Measurements from ENCODE around the gene KRTAP4-3.
"Not testable (repeated sequence)": the region's sequence is repeated elsewhere in the genome, so short reads cannot be mapped to it uniquely, and the experiment has no call there.

Gene KRTAP4-3

DNA sequence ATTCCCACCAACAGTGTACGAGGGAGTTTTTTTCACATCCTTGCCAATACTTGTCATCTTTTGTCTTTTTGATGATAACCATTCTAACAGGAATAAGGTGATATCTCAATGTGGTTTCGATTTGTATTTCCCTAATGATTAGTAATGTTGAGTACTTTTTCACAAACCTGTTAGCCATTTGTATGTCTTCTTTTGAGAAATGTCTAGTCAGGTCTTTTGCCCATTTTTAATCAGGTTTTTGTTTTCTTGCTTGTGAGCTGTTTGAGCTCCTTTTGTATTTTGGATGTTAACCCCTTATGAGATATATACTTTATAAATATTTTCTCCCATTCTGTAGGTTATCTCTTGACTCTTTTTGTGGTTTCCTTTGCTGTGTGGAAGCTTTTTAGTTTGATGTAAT is 16.5 kb downstream of the KRTAP4-3 start:
- no peak for DNase-seq (ENCODE audit: low read depth)

GRCh38 chr17:41150026-41150425 is 18.0 kb downstream of the KRTAP4-3 start:
- DNase-seq (ENCODE audit: low read depth), result no peak

DNA sequence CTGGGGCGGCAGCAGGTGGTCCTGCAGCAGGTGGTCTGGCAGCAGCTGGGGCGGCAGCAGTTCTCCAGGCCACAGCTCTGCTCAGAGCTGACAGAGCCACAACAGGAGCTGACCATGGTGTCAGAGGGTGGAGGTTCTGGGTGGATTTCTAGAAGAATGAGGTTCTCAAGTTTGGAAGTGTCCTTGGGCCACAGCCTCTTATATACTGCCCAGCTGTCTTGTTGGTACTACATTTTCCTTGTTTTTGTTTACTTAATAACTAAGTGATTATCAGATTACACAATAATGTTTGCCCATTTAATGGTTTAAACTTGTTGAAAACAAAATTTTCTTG is 18.4 kb downstream of the KRTAP4-3 start, which contains the start of gene KRTAP4-5:
Gene KRTAP4-5 (minus strand): TSS at position 174 of the 334 bp plus-strand sequence. CDS start 58 bp downstream, at position 116.
- no peak for DNase-seq (ENCODE audit: low read depth)

DNA sequence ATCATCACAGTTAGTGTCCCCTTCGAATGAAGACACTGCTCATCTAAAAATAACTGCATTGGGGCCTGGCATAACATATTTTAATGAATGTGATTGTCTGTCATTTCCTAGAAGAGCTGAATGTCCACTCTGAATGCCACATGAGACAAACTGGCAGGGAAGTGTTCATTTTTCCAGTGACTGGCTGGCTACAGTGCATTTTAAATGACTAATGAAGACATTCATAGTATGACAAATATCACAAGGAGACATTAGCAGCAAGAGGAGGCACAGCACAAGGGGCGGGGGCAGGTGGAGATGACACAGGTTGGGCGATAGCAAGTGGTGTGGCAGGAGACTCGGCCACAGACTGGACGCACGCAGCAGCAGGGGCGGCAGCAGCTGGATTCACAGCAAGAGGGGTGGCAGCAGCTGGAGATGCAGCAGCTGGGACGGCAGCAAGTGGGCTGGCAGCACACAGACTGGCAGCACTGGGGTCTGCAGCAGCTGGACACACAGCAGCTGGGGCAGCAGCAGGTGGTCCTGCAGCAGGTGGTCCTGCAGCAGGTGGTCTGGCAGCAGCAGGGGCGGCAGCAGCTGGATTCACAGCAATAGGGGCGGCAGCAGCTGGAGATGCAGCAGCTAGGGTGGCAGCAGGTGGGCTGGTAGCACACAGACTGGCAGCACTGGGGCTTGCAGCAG is 18.9 kb downstream of the KRTAP4-3 start:
- DNase-seq (ENCODE audit: low read depth), result not testable (repeated sequence)

DNA sequence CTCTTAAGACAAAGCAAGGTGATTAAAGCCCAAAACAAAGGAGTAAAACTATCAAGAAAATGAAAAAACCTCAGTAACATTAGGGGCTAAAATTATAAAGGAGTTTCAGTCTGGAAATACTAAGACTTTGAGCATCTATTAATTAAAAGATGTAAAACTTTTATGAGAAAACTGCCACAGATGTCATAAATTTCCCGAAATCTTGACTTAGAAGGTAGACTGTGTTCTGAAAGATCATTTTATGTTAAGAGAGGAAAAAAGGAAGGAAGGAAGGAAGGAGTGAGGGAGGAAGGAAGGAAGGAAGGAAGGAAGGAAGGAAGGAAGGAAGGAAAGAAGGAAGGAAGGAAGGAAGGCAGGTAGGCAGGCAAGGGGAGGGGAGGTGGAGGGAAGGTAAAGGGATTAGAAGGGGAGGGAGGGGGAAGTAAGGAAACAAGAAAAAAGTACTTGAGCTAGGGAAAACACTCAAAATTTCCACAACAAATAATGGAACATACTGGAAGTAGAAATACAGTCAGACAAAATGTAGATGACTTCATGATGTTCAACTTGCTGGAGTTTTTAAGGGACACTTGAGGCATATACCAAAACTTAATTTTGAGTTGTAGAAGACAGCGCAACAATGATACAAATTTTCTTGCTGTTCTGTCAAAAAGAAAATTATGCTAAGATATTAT is 20.4 kb downstream of the KRTAP4-3 start:
- DNase-seq (ENCODE audit: low read depth), result no peak

- DNase-seq (ENCODE audit: low read depth), result no peak
These were observed 22.8 kb downstream of the KRTAP4-3 start for GRCh38 chr17:41145261-41145660.

DNA sequence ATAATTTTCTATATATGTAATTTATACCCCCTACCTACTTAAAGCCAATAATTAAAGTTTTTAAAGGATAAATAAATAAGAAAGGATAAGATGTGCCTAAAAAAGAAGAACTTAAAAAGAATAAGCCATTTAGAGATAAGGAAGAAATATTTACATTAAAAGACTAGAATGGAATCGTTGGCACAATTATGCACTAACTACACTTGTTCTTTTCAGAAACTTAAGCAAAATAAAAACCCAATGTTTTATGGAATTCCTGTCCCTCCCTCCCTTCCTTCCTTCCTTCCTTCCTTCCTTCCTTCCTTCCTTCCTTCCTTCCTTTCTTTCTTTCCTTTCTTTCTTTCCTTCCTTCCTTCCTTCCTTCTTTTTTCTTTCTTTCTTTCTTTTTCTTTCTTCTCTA is 23.2 kb downstream of the KRTAP4-3 start:
- DNase-seq (ENCODE audit: low read depth), result no peak

- no peak for DNase-seq (ENCODE audit: low read depth)
These were observed 26.7 kb downstream of the KRTAP4-3 start for GRCh38 chr17:41141361-41141760.

GRCh38 chr17:41140360-41141131 is 27.5 kb downstream of the KRTAP4-3 start, which contains the start of gene KRTAP4-6:
TSS of gene KRTAP4-6 (minus strand) at chr17:41140544. CDS start at chr17:41140487, 57 bp downstream.
- DNase-seq (ENCODE audit: low read depth), result peak; percentile 93

DNA sequence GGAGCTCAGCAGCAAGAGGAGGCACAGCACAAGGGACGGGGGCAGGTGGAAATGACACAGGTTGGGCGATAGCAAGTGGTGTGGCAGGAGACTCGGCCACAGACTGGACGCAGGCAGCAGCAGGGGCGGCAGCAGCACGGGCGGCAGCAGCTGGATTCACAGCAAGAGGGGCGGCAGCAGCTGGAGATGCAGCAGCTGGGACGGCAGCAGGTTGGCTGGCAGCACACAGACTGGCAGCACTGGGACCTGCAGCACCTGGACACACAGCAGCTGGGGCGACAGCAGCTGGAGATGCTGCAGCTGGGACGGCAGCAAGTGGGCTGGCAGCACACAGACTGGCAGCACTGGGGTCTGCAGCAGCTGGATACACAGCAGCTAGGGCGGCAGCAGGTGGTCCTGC is 28.2 kb downstream of the KRTAP4-3 start:
- not testable (repeated sequence) for DNase-seq (ENCODE audit: low read depth)

DNA sequence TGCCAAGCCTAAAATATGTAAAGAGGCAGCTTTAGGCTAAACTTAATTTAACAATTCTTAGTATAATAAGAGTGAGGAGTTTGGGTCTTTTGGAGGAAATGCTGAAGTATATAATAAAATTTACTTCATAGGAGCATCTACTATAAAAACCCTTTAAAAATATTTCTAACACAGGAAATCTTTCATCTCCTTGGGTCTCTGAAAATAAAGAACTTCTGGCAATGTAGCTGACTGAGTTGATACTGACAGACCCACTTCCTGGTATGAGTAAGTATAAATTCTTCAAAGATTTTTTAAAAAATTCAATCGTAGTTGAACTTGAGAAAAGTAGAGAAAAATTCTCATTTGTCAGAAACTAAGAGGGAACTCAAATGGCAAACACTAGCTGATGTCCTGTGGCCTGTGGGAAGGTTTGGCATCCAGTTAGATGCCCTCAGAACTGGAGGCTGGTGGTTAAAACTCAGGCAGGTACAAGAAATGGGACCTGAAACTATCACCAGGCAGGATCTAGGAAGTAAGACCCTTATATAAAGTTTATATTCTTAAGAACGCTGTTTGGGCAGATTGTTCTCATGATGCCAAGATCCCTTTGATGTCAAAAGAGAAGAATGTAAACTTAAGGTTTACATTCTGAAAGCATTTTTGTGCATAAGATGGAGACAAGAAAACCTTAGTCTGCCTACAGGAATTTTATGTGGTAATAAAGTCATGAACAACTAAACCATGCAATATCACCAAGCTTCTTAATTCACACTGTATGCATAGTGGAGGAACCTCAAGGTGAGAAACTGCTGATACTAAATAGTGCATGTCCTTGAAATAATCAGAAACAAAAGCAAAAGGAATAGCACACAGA is 33.9 kb downstream of the KRTAP4-3 start:
- peak; percentile 47 for DNase-seq (ENCODE audit: low read depth)

DNA sequence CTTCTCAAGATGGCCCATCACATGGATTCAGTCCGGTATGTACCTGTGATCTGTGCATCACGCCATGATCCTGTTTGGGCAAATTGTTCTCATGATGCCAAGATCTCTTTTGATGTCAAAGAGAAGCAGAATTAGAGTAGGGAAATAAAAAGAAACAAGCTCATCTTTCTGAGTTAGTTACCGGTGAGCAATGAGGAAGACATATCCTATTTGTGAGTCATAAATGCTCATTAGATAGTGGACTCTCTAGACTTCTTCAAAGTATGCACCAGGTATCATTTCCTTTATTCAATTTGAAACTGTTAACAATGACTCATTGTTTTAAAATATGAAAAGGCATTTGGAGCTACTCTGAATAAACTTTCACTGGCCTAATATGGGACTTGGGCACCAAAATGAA is 36.0 kb downstream of the KRTAP4-3 start:
- DNase-seq (ENCODE audit: low read depth), result peak; percentile 60

- DNase-seq (ENCODE audit: low read depth), result no peak
These were observed 40.6 kb downstream of the KRTAP4-3 start for GRCh38 chr17:41127371-41127770.

- DNase-seq (ENCODE audit: low read depth), result no peak
These were observed 41.6 kb downstream of the KRTAP4-3 start for GRCh38 chr17:41126412-41126811.

GRCh38 chr17:41125064-41125463 is 43.0 kb downstream of the KRTAP4-3 start:
- DNase-seq (ENCODE audit: low read depth), result no peak

GRCh38 chr17:41123991-41124371 is 44.0 kb downstream of the KRTAP4-3 start, which contains the start of gene KRTAP4-12:
TSS of gene KRTAP4-12 (minus strand) at chr17:41124182. CDS start at chr17:41124122, 60 bp downstream.
- peak; percentile 36 for DNase-seq (ENCODE audit: low read depth)

DNA sequence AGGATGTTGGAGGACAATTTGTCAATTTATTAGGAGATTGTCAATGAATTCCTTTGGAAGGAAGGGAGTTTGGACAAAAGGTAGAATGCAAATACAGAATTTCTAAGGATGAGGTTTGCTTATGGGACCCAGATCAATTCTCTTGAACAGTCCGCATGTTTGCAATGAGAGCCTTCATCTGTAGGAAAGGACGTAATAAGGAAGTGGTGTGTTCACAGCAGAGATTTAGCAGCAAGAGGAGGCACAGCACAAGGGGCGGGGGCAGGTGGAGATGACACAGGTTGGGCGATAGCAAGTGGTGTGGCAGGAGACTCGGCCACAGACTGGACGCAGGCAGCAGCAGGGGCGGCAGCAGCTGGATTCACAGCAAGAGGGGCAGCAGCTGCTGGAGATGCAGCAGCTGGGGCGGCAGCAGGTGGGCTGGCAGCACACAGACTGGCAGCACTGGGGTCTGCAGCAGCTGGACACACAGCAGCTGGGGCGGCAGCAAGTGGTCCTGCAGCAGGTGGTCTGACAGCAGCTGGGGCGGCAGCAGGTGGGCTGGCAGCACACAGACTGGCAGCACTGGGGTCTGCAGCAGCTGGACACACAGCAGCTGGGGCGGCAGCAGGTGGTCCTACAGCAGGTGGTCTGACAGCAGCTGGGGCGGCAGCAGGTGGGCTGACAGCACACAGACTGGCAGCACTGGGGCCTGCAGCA is 44.6 kb downstream of the KRTAP4-3 start:
- DNase-seq (ENCODE audit: low read depth), result not testable (repeated sequence)

DNA sequence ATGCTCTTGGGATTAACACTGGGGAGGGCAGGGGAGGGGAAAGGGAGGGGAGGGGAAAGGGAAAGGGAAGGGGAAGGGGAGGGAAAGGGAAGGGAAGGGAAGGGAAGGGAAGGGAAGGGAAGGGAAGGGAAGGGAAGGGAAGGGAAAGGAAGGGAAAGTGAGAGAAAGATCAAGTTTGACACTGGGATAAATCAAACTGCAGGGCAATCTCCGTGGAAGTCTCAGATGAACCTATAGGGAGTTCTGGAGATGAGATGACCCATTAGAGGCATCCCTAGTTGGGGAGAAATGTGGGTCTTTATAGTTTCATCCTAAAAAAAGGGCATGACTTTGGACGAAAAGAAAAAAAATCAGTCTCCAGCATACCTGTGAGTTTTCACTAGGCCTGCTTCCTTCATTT is 46.3 kb downstream of the KRTAP4-3 start:
- no peak for DNase-seq (ENCODE audit: low read depth)

DNA sequence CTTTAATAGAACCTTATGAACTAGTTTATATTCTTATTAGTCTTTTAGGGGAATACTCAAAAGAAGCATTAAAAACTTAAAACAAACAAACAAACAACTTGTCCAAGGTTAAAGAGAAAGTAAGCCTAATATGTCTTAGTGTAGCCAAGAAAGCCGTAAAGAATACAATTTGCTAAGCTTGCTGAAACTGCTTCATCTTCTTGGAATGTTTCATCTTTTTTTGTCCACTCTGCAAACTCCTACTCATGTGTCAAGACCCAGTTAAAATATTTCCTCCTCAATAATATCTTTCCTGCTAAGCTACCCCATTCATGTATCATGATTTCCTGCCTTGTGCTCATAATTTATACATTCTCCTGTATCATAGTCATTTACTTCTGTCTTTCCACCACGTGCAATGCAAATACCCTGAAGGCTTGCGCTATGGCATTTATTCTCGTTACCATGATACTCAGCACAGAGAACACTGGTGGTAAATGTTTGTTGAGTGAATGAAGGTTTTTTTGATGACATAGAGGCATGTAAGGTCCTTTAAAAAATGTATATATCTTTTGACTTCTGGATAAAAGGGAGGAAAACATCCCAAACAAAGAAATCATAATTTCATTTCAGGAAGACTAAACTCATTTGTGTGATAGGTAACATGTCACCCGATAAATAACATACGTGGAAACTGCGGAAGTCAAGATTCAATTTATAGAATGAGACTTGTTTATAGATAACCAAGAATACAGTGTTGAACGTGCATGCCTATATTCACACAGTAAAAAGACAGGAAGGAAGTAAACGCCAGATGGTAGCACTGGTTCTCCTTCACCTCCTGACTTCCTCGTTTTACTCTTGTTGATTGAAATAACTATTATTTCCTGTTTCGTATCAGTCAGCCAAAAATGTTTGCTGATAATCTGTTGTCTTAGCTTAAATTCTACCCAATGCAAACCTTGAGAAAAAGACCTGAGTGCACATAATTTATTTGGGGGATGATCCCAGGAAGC is 48.0 kb downstream of the KRTAP4-3 start:
- DNase-seq (ENCODE audit: low read depth), result peak; percentile 70

DNA sequence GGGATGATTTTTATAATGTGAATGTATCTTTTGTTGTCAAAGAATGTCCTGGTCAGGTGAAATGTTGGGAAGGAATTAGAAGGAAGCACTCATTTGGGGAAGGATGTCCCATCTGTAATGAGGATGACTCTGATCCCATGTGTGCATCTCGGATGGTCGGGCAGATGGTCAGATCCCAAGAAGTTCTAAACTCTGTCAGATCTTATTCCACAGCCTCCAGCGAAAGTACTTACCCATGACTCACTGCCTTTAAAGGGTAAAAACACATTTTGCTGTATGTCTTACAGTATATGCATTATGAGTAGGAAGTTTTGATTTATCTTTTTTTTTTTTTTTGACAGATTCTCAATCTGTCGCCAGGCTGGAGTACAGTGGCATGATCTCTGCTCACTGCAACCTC is 49.3 kb downstream of the KRTAP4-3 start:
- DNase-seq (ENCODE audit: low read depth), result peak; percentile 81

Data from EH (cell line).